GM12891 (cell line): ENCODE results near the gene ZNF516.

ENCODE experiments used
- POLR2A ChIP-seq: IDR thresholded peaks from 2 replicates; pipeline ENCODE4 v1.6.1; 2011; ENCODE audit warnings: low read depth, low read length, control low read depth
- TAF1 ChIP-seq: IDR thresholded peaks from 2 replicates; pipeline ENCODE4 v1.6.1; 2011; ENCODE audit warnings: low read depth, low read length, control low read depth

DNA sequence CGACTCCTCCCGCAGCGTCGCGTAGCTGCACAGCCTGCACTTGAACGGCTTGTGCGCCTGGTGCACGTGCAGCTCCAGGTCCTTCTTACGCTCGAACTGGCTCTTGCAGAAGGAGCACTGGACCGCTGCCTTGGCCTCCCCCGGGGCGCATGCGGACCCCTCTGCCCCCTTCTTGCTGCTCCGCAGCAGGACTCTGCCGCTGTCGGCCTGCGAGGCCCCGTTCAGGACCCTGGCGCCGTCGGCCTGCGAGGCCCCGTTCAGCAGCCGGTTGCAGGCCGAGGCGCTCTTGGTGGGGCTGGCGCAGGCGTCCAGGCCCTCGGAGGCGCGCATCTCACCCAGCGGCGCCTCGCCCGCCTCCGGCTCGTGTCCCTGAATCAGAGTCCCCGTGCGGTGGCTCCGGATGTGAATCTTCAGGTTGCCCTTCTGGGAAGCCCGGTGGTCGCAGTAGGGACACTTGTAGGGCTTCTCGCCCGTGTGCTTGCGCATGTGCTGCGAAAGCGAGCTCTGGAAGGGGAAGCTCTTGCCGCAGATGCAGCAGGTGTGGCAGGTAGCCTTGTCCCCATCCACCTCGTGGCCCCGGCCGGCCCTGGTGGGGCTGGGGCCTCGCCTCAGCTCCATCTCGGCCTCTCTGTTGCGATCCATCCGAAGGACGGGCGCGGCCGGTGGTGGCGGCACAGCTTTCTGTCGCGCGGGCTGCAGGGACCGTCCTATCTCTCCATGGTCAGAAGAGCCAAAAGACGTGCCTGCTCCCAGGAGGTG lies 52.5 kb downstream of the ZNF516 start:
- TF ChIP-seq POLR2A, result no peak
- no peak for TF ChIP-seq TAF1
